OCI-LY7 (cell line): ENCODE measurements around the gene NOD1. TPM values are rescaled to one million over a fixed set of nuclear protein-coding genes. Genes with fewer than 3 reads are reported as not detected.

Source experiments
- BruUV-seq: library from RNA; stranded (reverse); fragments of 400-500 nt; replicated peaks from 2 replicates; lab custom pipeline; 2021; lab: Mats Ljungman, UMichigan
- CTCF ChIA-PET: fragments of 300-600 bp; sonication (Branson Sonifier 250); formaldehyde crosslinking; loops from one replicate; lab custom pipeline; 2022; ENCODE audit warnings: antibody characterized with exemption; ENCODE audit not compliant: unreplicated experiment; lab: Charles Lee
- POLR2A ChIA-PET: fragments of 300-600 bp; sonication (Branson Sonifier 250); formaldehyde crosslinking; loops from one replicate; lab custom pipeline; 2022; ENCODE audit warnings: antibody characterized with exemption; lab: Charles Lee
- DNase-seq: peaks from one replicate; pipeline ENCODE4 v3.0.0-alpha.2; 2015; ENCODE audit warnings: low spot score
- H2AFZ ChIP-seq: fragments of 200-600 bp; sonication (generic), shearing (Covaris generic); 2 replicates; pipeline ENCODE4 v1.6.1; 2014; ENCODE audit warnings: mild to moderate bottlenecking, antibody characterized with exemption, low read length, moderate library complexity
- H3K27ac ChIP-seq: fragments of 200-600 bp; sonication (generic); 2 replicates; pipeline ENCODE4 v1.5.1; 2014; ENCODE audit warnings: mixed run types, low read depth, mild to moderate bottlenecking, moderate library complexity, low read length, inconsistent platforms; ENCODE audit not compliant: poor library complexity, severe bottlenecking
- H3K36me3 ChIP-seq: fragments of 200-600 bp; sonication (generic); 2 replicates; pipeline ENCODE4 v1.6.1; 2014; ENCODE audit warnings: mild to moderate bottlenecking, antibody characterized with exemption, low read length, moderate library complexity, mixed read lengths; ENCODE audit not compliant: insufficient read depth
- H3K4me1 ChIP-seq: fragments of 200-600 bp; sonication (generic); 2 replicates; pipeline ENCODE4 v1.5.1; 2014; ENCODE audit warnings: mild to moderate bottlenecking, low read length; ENCODE audit not compliant: insufficient read depth, poor library complexity, severe bottlenecking
- H3K4me2 ChIP-seq: fragments of 200-600 bp; sonication (generic); 2 replicates; pipeline ENCODE4 v1.6.1; 2014; ENCODE audit warnings: mild to moderate bottlenecking, low read length
- H3K4me3 ChIP-seq: fragments of 200-600 bp; sonication (generic); 2 replicates; pipeline ENCODE4 v1.5.1; 2014; ENCODE audit warnings: mild to moderate bottlenecking, low read depth, low read length; ENCODE audit not compliant: poor library complexity, severe bottlenecking
- H3K79me2 ChIP-seq: fragments of 200-600 bp; sonication (generic); 2 replicates; pipeline ENCODE4 v1.6.1; 2016; ENCODE audit warnings: low read depth, mild to moderate bottlenecking, low read length, moderate library complexity, mixed read lengths; ENCODE audit not compliant: insufficient read depth
- H3K9me2 ChIP-seq: fragments of 200-600 bp; sonication (generic); 2 replicates; pipeline ENCODE4 v1.6.1; 2016; ENCODE audit warnings: mild to moderate bottlenecking, low read length, mixed read lengths; ENCODE audit not compliant: insufficient read depth
- H3K9me3 ChIP-seq: fragments of 200-600 bp; sonication (generic); 2 replicates; pipeline ENCODE4 v1.6.1; 2014; ENCODE audit warnings: mild to moderate bottlenecking, mixed run types, low read length, mixed read lengths
- H4K20me1 ChIP-seq: fragments of 200-600 bp; sonication (generic); 2 replicates; pipeline ENCODE4 v1.6.1; 2014; ENCODE audit warnings: mild to moderate bottlenecking, antibody characterized with exemption, low read length, moderate library complexity, mixed read lengths; ENCODE audit not compliant: insufficient read depth
- CTCF ChIP-seq: fragments of 200-600 bp; sonication (generic); conservative IDR thresholded peaks from 2 replicates; pipeline ENCODE4 v1.5.1; 2014; ENCODE audit warnings: mild to moderate bottlenecking, antibody characterized with exemption, low read length, moderate library complexity, mixed read lengths
- EZH2phosphoT487 ChIP-seq: fragments of 200-600 bp; sonication (generic); IDR thresholded peaks from 2 replicates; pipeline ENCODE4 v1.6.1; 2018; ENCODE audit warnings: low read depth, borderline replicate concordance, mild to moderate bottlenecking, mixed run types, antibody characterized with exemption, low read length, moderate library complexity, mixed read lengths
- intact Hi-C: fragments of 100-400 bp; cut with micrococcal nuclease; formaldehyde crosslinking; loops from one replicate; pipeline ENCODE4 v1.10.0; 2022; ENCODE audit not compliant: unreplicated experiment
- total RNA-seq, 2 experiments: library from RNA; depleted of rRNA in 1 of 2; stranded (reverse); fragments of >200 nt in 1 of 2; shearing (Covaris generic) in 1 of 2; gene quantifications; 2 replicates each; pipeline ENCODE4 v1.2.3, GENCODE V29; 2014 to 2022

The NOD1 gene
- total RNA-seq, 2 experiments from 2014 or later, result 8.4 to 10.3 TPM

GRCh38 chr7:30430777-30431176, 47.8 kb downstream of the NOD1 start:
- intact Hi-C loops, result no loop called here
- no peak overlapping the region for H2AFZ ChIP-seq
- no peak overlapping the region for H3K4me3 ChIP-seq
- no peaks in the 10 kb centered on the region for H3K79me2 ChIP-seq
- ChIA-PET POLR2A (interaction anchor here (1.5 kb wide), 1 partner anchor 20 kb away, joined by 8 read pairs; no protein-coding TSS in a partner anchor), CTCF (no interaction called here)
- peak; percentile 51 for DNase-seq
- peaks cover 58% of the 10 kb centered on the region for H3K4me1 ChIP-seq
- no peaks in the 10 kb centered on the region for H4K20me1 ChIP-seq
- H3K36me3 ChIP-seq, result peaks cover 15% of the 10 kb centered on the region; the same call in 1 of the 2 replicates
- BruUV-seq, result no TSS peak
- H3K27ac ChIP-seq, result no peak overlapping the region
- H3K9me3 ChIP-seq, result peaks cover 11% of the 10 kb centered on the region; the same call in 1 of the 2 replicates
- H3K9me2 ChIP-seq, result no peaks in the 10 kb centered on the region
- no peak for TF ChIP-seq EZH2phosphoT487
- no peak for TF ChIP-seq CTCF
- H3K4me2 ChIP-seq, result peak overlapping the region; percentile 54

GRCh38 chr7:30430276-30430675, 48.3 kb downstream of the NOD1 start:
- H3K9me2 ChIP-seq, result no peaks in the 10 kb centered on the region
- DNase-seq, result no peak
- no peak overlapping the region for H3K27ac ChIP-seq
- H3K4me3 ChIP-seq, result no peak overlapping the region
- H4K20me1 ChIP-seq, result no peaks in the 10 kb centered on the region
- peak overlapping the region; percentile 54 for H3K4me2 ChIP-seq
- peaks cover 11% of the 10 kb centered on the region; the same call in 1 of the 2 replicates for H3K9me3 ChIP-seq
- TF ChIP-seq EZH2phosphoT487 (no peak), CTCF (no peak)
- CTCF ChIA-PET, result interaction anchor here (0.7 kb wide), 1 partner anchor 84 kb away, joined by 3 read pairs; no protein-coding TSS in a partner anchor
- peak overlapping the region; percentile 36; the same call in 1 of the 2 replicates for H2AFZ ChIP-seq
- no TSS peak for BruUV-seq
- H3K79me2 ChIP-seq, result no peaks in the 10 kb centered on the region
- H3K4me1 ChIP-seq, result peaks cover 53% of the 10 kb centered on the region
- H3K36me3 ChIP-seq, result peaks cover 15% of the 10 kb centered on the region; the same call in 1 of the 2 replicates
- intact Hi-C loops, result no loop called here
- POLR2A ChIA-PET, result interaction anchor here (0.7 to 1.5 kb wide), 2 partner anchors 19 to 76 kb away, joined by 3 to 8 read pairs; no protein-coding TSS in a partner anchor

- peaks cover 15% of the 10 kb centered on the region; the same call in 1 of the 2 replicates for H3K36me3 ChIP-seq
- peaks cover 11% of the 10 kb centered on the region; the same call in 1 of the 2 replicates for H3K9me3 ChIP-seq
- no TSS peak for BruUV-seq
- intact Hi-C loops, result no loop called here
- no peak overlapping the region for H3K27ac ChIP-seq
- no peak for DNase-seq
- POLR2A ChIA-PET, result interaction anchor here (0.5 to 1.5 kb wide), 3 partner anchors 18 to 437 kb away, joined by 3 to 8 read pairs (median 5); no protein-coding TSS in a partner anchor
- no peak overlapping the region for H2AFZ ChIP-seq
- H3K4me2 ChIP-seq, result no peak overlapping the region
- TF ChIP-seq EZH2phosphoT487 (no peak), CTCF (no peak)
- no peaks in the 10 kb centered on the region for H4K20me1 ChIP-seq
- no peaks in the 10 kb centered on the region for H3K79me2 ChIP-seq
- CTCF ChIA-PET, result no interaction called here
- H3K9me2 ChIP-seq, result no peaks in the 10 kb centered on the region
- H3K4me1 ChIP-seq, result peaks cover 42% of the 10 kb centered on the region
- no peak overlapping the region for H3K4me3 ChIP-seq
Observed at GRCh38 chr7:30429156-30429530, 49.4 kb downstream of the NOD1 start.
